ENCODE measurements around the gene MBNL2. TPM values are rescaled to one million over a fixed set of nuclear protein-coding genes. Genes with fewer than 3 reads are reported as not detected.

The MBNL2 gene
- total and polyA plus RNA-seq, 2 of the 13 experiments (the other 11 are each of a cell fraction or from before 2014, with no cell fraction given): 30.8 to 59.0 TPM

- POLR2A ChIA-PET: interaction anchor here (0.8 kb wide), 1 partner anchor 69 kb away, joined by 3 read pairs; no protein-coding TSS in a partner anchor
- FAIRE-seq: no peak
- Histone ChIP-seq H2AFZ (ENCODE audit: low read length) (no peak overlapping the region), H3K27me3 (ENCODE audit: control insufficient read depth in 1 of 2, insufficient read depth in 2 of 2, low read length in 2 of 2) (no peaks in the 10 kb centered on the region), H3K36me3 (replicated peaks in 1 of 2; ENCODE audit: control insufficient read depth in 1 of 2, insufficient read depth in 2 of 2, low read length in 2 of 2) (peaks cover 29 to 78% of the 10 kb centered on the region in 2 experiments), H3K27ac (ENCODE audit: extremely low read length, insufficient read depth, low read length) (no peak overlapping the region), H3K4me2 (ENCODE audit: low read depth, low read length) (no peak overlapping the region), H3K4me3 (replicated peaks in 1 of 3; ENCODE audit: insufficient read depth in 1 of 3, low read depth in 2 of 3, low read length in 3 of 3) (no peak overlapping the region), H3K4me1 (ENCODE audit: insufficient read depth, low read length) (peaks cover 18% of the 10 kb centered on the region), H3K9ac (ENCODE audit: insufficient read depth, low read depth, low read length) (no peak overlapping the region), H3K79me2 (ENCODE audit: insufficient read depth, low read length) (peaks cover 1% of the 10 kb centered on the region), H4K20me1 (ENCODE audit: insufficient read depth, low read length) (peaks cover 6% of the 10 kb centered on the region), H3K9me3 (ENCODE audit: low read length) (no peaks in the 10 kb centered on the region)
- no peak for ATAC-seq
- TF ChIP-seq RBM22 (optimal IDR thresholded peaks at IDR 0.05; ENCODE audit: low read length) (peak; percentile 8), AGO2 (optimal IDR thresholded peaks at IDR 0.05; ENCODE audit: low read depth, low read length) (peak; percentile 92), ZNF747 (CRISPR knock-in tag; IDR thresholded peaks at IDR 0.05; ENCODE audit: borderline replicate concordance) (no peak)
- no peak for DNase-seq (ENCODE audit: low spot score)
- 97% methylated on average over 28 of the region's 39 CpGs for WGBS (ENCODE audit: low lambda C conversion rate)
- intact Hi-C loops (cut with micrococcal nuclease; ENCODE audit: unreplicated experiment): no loop called here
- in situ Hi-C loops (cut with HindIII; ENCODE audit: extremely low pct_ligation_motif_present, low pct_unique_long_range_greater_than_20kb): loop anchor here (5.0 to 10.0 kb wide), 2 partner anchors 122 to 234 kb away; partner anchors contain the start of gene MBNL2
- BruUV-seq (replicated peaks): no TSS peak
- CTCF ChIA-PET (ENCODE audit: low intra/inter-chr PET ratio, low total read pairs): interaction anchor here (3.2 kb wide), 1 partner anchor 237 kb away, joined by 21 read pairs; no protein-coding TSS in a partner anchor
Measured at GRCh38 chr13:97346561-97347254, 124.6 kb downstream of the MBNL2 start.

DNA sequence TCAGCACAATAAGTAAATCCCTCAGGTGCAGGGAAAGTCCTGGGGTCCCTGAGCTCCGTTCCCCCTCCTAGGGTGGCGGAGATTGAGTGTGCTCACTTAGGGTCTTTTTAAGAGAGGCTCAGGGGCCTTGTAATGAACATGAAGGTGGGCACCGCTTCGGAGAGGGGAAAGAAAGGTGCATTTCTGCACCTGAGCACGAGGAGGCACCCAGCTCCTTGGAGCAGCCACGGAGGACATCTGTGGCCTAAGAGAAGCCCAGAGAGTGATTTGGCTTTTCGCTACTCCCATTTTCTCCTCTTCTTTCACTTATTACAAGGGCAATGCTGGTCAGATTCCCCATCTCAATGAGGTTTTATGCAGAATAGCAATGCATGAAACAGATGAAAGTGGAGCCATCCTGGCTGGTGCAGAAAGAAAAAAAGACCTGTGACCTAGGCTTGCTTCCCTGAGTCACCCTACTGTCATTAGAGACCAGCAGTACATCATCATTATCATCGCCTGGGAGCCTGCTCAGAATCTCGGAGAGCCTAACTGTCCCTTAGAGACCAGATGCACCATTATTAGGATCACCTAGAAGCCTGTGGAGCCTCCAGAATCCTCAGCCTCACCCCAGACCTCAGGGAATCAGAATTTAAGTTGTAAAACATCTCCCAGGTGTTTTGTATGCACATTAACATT is 125.3 kb downstream of the MBNL2 start:
- DNase-seq (ENCODE audit: low spot score) (no peak), FAIRE-seq (no peak), ATAC-seq (no peak; the same call in 2 of the 3 replicates)
- no peaks in the 10 kb centered on the region for H3K9me3 ChIP-seq (ENCODE audit: low read length)
- no TSS peak for BruUV-seq (replicated peaks)
- ChIA-PET CTCF (ENCODE audit: low intra/inter-chr PET ratio, low total read pairs) (no interaction called here), POLR2A (no interaction called here)
- no peak overlapping the region for H3K4me3 ChIP-seq (replicated peaks in 1 of 3; ENCODE audit: insufficient read depth in 1 of 3, low read depth in 2 of 3, low read length in 3 of 3)
- intact Hi-C loops (cut with micrococcal nuclease; ENCODE audit: unreplicated experiment) (no loop called here), in situ Hi-C loops (cut with HindIII; ENCODE audit: extremely low pct_ligation_motif_present, low pct_unique_long_range_greater_than_20kb) (loop anchor here (5.0 to 10.0 kb wide), 2 partner anchors 123 to 235 kb away; partner anchors contain the start of gene MBNL2)
- no peak overlapping the region for H3K4me2 ChIP-seq (ENCODE audit: low read depth, low read length)
- peaks cover 6% of the 10 kb centered on the region for H4K20me1 ChIP-seq (ENCODE audit: insufficient read depth, low read length)
- H3K27ac ChIP-seq (ENCODE audit: extremely low read length, insufficient read depth, low read length): no peak overlapping the region
- peaks cover 18% of the 10 kb centered on the region for H3K4me1 ChIP-seq (ENCODE audit: insufficient read depth, low read length)
- WGBS (ENCODE audit: low lambda C conversion rate): 97% methylated on average over 9 of the region's 9 CpGs
- H3K27me3 ChIP-seq (ENCODE audit: control insufficient read depth in 1 of 2, insufficient read depth in 2 of 2, low read length in 2 of 2): no peaks in the 10 kb centered on the region
- no peaks in the 10 kb centered on the region for H3K79me2 ChIP-seq (ENCODE audit: insufficient read depth, low read length)
- H3K36me3 ChIP-seq (replicated peaks in 1 of 2; ENCODE audit: control insufficient read depth in 1 of 2, insufficient read depth in 2 of 2, low read length in 2 of 2): peaks cover 33 to 79% of the 10 kb centered on the region in 2 experiments
- H2AFZ ChIP-seq (ENCODE audit: low read length): no peak overlapping the region
- no peak overlapping the region for H3K9ac ChIP-seq (ENCODE audit: insufficient read depth, low read depth, low read length)
- TF ChIP-seq NRL (CRISPR knock-in tag; IDR thresholded peaks at IDR 0.05; ENCODE audit: borderline replicate concordance) (no peak), AGO2 (optimal IDR thresholded peaks at IDR 0.05; ENCODE audit: low read depth, low read length) (no peak), RNF2 (conservative IDR thresholded peaks at IDR 0.05; ENCODE audit: low read depth) (no peak), RFX5 (IDR thresholded peaks at IDR 0.05; ENCODE audit: low read depth, low read length) (no peak), HMGXB3 (CRISPR knock-in tag; IDR thresholded peaks at IDR 0.05; ENCODE audit: borderline replicate concordance) (no peak), ZMYM2 (CRISPR knock-in tag; IDR thresholded peaks at IDR 0.05) (no peak), ZBTB43 (CRISPR knock-in tag; conservative IDR thresholded peaks at IDR 0.05) (no peak), MIER3 (CRISPR knock-in tag; IDR thresholded peaks at IDR 0.05; ENCODE audit: borderline replicate concordance) (no peak)
